Stimulated activated CD4-positive, alpha-beta T cell treated with anti-CD3 and anti-CD28 coated beads, Interleukin-1b, Interleukin-23, amount 100 ng/mL, for 48 hours (primary cell): ENCODE data around the gene TSC22D3.
"Not testable (repeated sequence)": the region's sequence is repeated elsewhere in the genome, so short reads cannot be mapped to it uniquely, and the experiment has no call there.

Experiments
- DNase-seq: peaks from one replicate; pipeline ENCODE4 v3.0.0-alpha.2; 2020

Gene TSC22D3

DNA sequence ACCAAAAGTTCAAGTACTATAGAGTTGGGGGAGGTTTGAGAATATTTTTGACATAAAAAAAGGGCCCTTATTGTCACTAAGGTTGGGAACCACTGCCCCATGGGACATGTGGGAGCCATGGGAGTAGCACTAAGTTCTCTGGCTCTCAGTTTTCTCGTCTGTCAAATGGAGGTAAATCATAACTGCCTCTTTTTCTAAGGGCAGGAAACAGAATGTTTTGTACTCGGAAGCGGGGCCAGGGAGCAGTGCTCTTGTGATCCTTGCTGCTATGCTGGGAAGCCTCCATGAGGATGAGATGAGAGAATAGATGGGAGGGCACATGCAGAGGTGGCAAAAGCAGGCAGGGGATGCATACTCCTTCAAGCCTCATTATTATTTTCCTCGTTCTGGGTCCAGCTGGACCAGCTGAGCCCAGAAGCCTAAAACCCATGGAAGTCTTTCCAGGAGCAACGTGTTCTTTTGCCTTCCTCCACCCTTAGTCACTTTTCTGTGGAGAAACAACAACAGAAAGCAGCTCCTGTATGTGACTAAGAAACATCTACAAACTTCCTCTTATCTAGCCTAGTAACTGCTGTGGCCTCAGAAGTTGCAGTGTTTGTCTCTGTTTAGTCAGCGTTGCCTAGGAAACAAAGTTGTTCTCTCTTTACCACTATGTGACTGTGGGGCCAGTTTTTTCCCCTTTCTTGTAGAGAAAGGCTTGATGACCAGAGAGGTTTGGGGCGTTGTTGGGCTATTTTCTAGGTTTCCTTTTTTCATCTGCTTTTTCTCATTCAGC is 64.8 kb downstream of the TSC22D3 start:
- DNase-seq, result peak; percentile 45

GRCh38 chrX:107709266-107709806 is 66.3 kb downstream of the TSC22D3 start:
- no peak for DNase-seq

DNA sequence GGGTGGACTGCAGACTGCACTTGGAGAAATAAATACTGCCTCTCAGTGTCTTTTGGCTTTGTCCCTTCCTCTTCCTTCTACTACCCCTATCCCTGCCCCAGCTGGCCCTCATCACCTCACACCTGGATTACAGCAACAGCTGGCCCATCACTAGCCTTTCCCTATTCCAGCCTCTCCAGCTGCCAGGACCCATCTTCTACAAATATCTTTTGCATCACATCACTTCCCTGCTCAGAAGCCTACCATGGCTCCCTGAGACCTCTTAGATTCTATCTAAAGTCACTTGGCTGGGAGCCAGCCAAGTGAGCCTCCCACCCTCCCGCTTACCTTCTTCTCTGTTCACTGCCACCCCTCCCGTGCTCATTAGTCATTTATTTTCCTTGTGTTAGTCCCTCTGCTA is 66.8 kb downstream of the TSC22D3 start:
- no peak for DNase-seq

GRCh38 chrX:107707866-107708265 is 67.7 kb downstream of the TSC22D3 start:
- no peak for DNase-seq

DNA sequence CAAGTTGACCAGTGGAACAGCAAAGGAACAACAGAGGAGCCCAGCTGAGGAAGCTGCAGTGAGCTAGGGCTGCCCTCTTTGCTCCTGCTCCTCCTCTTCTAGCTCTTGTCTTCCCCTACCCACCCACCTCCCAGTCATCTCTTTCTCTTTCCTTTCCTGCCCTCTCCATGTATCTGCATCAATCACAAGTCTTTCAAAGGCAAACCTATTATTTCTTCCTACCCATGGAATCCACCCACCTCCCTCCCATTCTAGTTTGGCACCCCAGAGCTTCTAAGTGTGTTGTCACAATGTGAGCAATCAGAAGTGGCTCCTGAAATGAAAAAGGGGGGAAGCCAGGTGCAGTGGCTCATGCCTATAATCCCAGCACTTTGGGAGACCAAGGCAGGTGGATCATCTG is 69.3 kb downstream of the TSC22D3 start:
- DNase-seq, result no peak

- no peak for DNase-seq
Observed at GRCh38 chrX:107704587-107704986, 71.0 kb downstream of the TSC22D3 start.

DNA sequence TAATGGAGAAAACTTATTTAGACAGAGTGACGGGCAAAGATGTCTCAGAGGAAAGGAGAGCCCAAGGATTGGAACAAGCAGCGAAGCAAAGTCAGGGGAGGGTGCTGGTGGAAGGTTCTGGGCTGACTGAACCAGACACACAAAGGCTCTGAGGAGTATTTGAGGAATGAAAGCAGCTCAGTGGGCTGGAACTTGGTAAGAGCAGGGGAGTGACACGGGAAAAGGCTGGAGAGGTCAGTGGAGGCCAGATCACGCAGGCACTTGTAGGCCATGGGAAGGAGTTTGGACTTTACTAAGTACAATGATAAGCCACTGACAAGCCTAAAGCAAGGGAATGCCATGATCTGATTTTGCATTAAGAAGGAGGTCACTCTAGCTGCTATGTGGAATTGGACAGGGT is 71.4 kb downstream of the TSC22D3 start:
- no peak for DNase-seq

DNA sequence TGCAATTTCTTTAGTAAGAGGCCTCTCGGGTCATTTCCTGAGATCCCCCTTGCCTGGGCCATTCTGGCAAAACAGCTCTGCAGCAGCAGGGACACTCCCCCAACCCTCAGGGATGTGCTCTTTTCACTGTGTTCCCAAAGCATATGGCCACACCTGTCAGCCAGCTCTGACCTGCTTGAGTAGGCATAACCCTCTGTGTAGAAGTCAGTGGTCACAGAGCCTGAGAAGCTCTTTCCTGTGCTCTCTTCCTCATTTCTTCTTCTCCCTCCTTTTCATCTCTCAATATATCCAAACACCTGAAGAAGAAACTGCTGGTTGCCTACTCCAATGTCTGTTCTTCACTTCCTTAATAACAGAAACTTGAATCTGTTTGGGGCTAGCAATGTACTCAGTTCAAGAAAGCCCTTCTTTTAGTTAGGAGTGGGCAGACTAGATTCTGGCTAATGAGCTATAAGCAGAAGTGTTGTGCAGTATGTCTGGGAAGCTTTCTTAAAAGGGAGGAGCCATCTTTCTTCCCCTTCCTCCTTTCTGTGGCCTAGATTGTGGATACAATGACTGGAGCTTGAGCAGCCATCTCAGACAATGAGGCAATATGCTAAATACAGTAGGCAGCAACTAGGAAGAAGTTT is 74.0 kb downstream of the TSC22D3 start:
- DNase-seq, result no peak

- no peak for DNase-seq
Observed at GRCh38 chrX:107700790-107701189, 74.8 kb downstream of the TSC22D3 start.

DNA sequence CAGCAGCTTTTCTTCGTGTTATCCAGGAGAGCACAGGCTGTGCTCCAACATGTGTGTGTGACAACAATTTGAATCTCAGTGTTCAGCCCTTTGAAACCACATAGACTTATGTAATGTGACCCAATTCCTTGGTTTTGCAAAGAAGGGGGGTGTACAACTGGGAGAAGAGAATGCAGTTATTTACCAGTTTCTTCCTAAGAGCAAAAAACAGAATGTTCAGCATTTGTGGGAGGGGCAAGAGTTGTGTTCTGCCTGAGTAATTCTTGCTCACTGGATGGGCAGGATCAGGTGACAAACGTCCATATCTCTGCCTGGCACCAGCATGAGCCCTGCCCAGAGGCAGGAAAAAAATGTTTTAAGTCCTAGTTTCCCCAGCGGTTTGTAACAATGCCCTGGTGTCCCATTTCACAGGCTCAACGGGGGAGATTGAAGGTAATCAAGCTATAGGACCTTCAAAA is 75.2 kb downstream of the TSC22D3 start:
- DNase-seq, result no peak

GRCh38 chrX:107699616-107700015 is 76.0 kb downstream of the TSC22D3 start:
- DNase-seq, result no peak

DNA sequence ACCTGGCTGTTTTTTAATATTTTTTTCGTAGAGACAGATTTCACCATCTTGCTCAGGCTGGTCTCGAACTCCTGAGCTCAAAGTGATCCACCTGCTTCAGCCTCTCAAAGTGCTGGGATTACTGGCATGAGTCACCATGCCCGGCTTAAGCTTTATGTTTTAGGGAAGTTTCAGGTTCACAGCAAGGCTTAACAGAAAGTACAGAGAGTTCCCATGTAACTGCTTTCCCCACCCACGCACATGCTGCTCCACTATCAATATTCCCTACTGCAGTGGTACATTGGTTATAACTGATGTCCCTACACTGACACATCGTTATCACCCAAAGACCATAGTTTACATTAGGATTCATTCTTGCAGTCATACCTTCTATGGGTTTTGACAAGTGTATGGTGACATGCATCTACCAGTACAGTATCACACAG is 84.6 kb downstream of the TSC22D3 start:
- DNase-seq, result no peak

DNA sequence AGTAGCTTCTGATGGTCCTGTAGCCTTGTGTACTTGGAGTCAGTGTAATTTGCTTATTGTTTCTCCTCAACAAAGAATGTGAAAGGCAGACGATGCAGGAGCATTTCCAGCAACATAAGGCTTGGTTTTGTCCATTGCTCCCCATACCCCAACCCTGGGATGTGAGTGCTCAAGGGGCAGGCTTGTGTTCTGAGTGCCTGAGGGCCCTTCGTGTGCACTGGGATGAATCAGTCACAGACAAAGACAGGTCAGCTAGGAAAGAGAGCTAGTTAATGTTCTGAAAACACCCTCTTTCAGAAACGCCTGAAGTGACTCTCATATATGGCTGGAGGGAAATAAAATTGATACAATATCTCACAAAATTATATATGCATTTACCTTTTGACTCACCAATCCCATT is 88.1 kb downstream of the TSC22D3 start:
- no peak for DNase-seq

- DNase-seq, result no peak
Observed at GRCh38 chrX:107686792-107687191, 88.8 kb downstream of the TSC22D3 start.

GRCh38 chrX:107686026-107686425 is 89.6 kb downstream of the TSC22D3 start:
- DNase-seq, result no peak

GRCh38 chrX:107685586-107685985 is 90.0 kb downstream of the TSC22D3 start:
- not testable (repeated sequence) for DNase-seq

DNA sequence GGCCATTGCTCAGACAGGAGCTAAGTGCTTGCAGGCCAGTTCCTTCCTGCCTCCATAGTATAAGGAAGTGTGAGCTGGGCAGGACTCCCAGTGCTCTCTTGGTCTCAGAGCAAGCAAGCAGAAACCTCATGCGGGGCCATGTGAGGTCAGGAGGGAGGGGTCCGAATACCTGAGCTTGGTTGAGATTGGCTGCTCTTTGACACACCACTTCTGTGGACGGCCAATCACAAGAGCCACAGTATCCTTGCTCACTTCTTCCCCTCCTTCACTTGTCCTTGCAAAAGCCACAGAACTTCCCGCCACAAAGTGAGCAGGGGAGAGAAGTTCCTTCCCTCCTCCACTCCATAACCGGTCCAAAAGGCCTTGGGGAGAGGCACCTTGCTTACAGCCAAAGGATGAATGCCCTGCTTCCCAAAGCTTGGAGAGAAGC is 90.6 kb downstream of the TSC22D3 start:
- peak; percentile 17 for DNase-seq

- DNase-seq, result no peak
Observed at GRCh38 chrX:107683931-107684330, 91.7 kb downstream of the TSC22D3 start.

GRCh38 chrX:107683124-107683895 is 92.3 kb downstream of the TSC22D3 start:
- DNase-seq, result no peak

- no peak for DNase-seq
Observed at GRCh38 chrX:107682256-107682655, 93.3 kb downstream of the TSC22D3 start.

GRCh38 chrX:107678957-107679740 is 96.4 kb downstream of the TSC22D3 start:
- DNase-seq, result peak; percentile 73

- no peak for DNase-seq
Observed at GRCh38 chrX:107677909-107678308, 97.7 kb downstream of the TSC22D3 start.

DNA sequence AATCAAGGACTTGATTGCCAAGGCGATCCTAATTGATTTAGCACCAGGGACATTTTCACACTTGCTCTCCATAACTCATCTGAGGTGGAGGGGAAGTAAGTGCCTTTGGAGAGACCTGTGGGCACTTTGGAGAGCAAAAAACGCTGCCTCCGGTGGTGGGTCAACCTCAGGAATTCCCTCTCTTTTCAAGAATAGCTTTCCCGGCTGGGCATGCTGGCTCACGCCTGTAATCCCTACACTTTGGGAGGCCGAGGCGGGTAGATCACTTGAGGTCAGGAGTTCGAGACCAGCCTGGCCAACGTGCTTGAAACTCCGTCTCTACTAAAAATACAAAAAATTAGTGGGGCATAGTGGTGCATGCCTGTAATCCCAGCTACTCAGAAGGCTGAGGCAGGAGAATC is 98.1 kb downstream of the TSC22D3 start:
- no peak for DNase-seq
